ACHN (cell line): ENCODE data around the gene ZBTB7C.

Experiments used
- DNase-seq: peaks from one replicate; pipeline ENCODE4 v3.0.0-alpha.2; 2015
- in situ Hi-C: cut with HindIII; loops from 2 replicates; pipeline ENCODE4 v1.10.0; 2017; ENCODE audit warnings: low sequenced_read_pairs, low pct_ligation_motif_present, low pct_unique_long_range_greater_than_20kb

ZBTB7C gene

GRCh38 chr18:48395646-48396045, 13.5 kb downstream of the ZBTB7C start:
- in situ Hi-C loops: no loop called here
- no peak for DNase-seq

GRCh38 chr18:48394176-48394575, 15.0 kb downstream of the ZBTB7C start:
- DNase-seq: no peak
- in situ Hi-C loops: no loop called here

GRCh38 chr18:48393776-48394175, 15.4 kb downstream of the ZBTB7C start:
- no peak for DNase-seq
- in situ Hi-C loops: no loop called here

GRCh38 chr18:48393170-48393569, 16.0 kb downstream of the ZBTB7C start:
- no peak for DNase-seq
- in situ Hi-C loops: no loop called here

GRCh38 chr18:48392268-48392667, 16.9 kb downstream of the ZBTB7C start:
- no peak for DNase-seq
- in situ Hi-C loops: no loop called here

- in situ Hi-C loops: no loop called here
- DNase-seq: no peak
Measured at GRCh38 chr18:48391868-48392267, 17.3 kb downstream of the ZBTB7C start.

- in situ Hi-C loops: no loop called here
Measured at GRCh38 chr18:48390641-48391040, 18.5 kb downstream of the ZBTB7C start.

GRCh38 chr18:48388478-48388877, 20.7 kb downstream of the ZBTB7C start:
- in situ Hi-C loops: no loop called here
- no peak for DNase-seq

More at GRCh38 chr18:48390641-48391040, 18.5 kb downstream of the ZBTB7C start:
- DNase-seq: no peak

GRCh38 chr18:48387300-48387699, 21.9 kb downstream of the ZBTB7C start:
- in situ Hi-C loops: no loop called here
- DNase-seq: no peak

GRCh38 chr18:48385596-48385995, 23.6 kb downstream of the ZBTB7C start:
- in situ Hi-C loops: no loop called here

GRCh38 chr18:48376934-48377333, 32.2 kb downstream of the ZBTB7C start:
- in situ Hi-C loops: no loop called here

More at GRCh38 chr18:48385596-48385995, 23.6 kb downstream of the ZBTB7C start:
- no peak for DNase-seq

GRCh38 chr18:48376406-48376805, 32.8 kb downstream of the ZBTB7C start:
- in situ Hi-C loops: no loop called here

More at GRCh38 chr18:48376934-48377333, 32.2 kb downstream of the ZBTB7C start:
- no peak for DNase-seq

GRCh38 chr18:48375150-48375800, 33.9 kb downstream of the ZBTB7C start:
- DNase-seq: no peak
- in situ Hi-C loops: no loop called here

More at GRCh38 chr18:48376406-48376805, 32.8 kb downstream of the ZBTB7C start:
- no peak for DNase-seq

GRCh38 chr18:48374423-48375149, 34.6 kb downstream of the ZBTB7C start:
- in situ Hi-C loops: no loop called here
- DNase-seq: no peak

- in situ Hi-C loops: no loop called here
- no peak for DNase-seq
Measured at GRCh38 chr18:48371854-48372602, 37.2 kb downstream of the ZBTB7C start.

GRCh38 chr18:48367557-48367956, 41.6 kb downstream of the ZBTB7C start:
- in situ Hi-C loops: no loop called here
- DNase-seq: no peak

- in situ Hi-C loops: no loop called here
- no peak for DNase-seq
Measured at GRCh38 chr18:48365965-48366364, 43.2 kb downstream of the ZBTB7C start.

GRCh38 chr18:48364146-48364545, 45.0 kb downstream of the ZBTB7C start:
- no peak for DNase-seq
- in situ Hi-C loops: no loop called here

- in situ Hi-C loops: no loop called here
- no peak for DNase-seq
Measured at GRCh38 chr18:48363175-48363574, 46.0 kb downstream of the ZBTB7C start.
